ENCODE data around the gene LAD1.

DNA sequence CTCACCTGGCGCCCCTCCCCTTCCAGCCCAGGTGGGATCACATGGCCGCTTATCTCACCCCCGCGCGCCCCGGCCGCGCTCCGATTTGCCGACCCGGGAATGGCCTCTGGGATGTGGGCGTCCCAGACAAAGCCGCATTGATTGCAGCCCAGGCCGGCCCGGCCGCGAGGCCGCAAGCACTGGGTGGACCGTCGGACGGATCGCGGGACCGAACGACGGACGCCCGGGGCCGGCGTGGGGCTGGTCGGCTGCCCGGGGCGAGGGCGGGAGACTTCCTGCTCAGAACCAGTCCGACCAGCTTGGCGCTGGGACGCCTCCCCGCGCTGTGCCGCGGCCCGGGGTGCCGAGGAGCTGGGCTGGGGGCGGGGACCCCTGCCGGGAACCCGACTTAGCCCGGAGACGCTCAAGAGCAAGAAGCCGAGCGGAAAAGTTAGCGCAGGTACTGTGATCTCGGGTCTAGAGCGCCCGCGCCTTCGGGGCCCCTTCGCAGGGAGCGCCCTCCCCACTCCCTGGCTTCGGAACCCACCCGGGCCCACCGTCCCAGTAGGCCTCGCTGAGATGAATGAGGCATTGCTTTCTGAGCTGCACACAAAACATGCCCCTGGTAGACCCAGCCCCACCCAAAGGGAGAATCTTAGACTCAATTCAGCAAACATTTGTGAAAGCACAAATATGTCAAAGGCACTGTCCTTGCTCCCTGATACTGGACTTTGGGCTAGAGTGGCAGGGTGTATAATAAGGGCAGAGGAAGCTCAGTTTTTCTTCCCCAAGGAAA, 415 bp upstream of the LAD1 start:
- TF ChIP-seq, protein P1, sequence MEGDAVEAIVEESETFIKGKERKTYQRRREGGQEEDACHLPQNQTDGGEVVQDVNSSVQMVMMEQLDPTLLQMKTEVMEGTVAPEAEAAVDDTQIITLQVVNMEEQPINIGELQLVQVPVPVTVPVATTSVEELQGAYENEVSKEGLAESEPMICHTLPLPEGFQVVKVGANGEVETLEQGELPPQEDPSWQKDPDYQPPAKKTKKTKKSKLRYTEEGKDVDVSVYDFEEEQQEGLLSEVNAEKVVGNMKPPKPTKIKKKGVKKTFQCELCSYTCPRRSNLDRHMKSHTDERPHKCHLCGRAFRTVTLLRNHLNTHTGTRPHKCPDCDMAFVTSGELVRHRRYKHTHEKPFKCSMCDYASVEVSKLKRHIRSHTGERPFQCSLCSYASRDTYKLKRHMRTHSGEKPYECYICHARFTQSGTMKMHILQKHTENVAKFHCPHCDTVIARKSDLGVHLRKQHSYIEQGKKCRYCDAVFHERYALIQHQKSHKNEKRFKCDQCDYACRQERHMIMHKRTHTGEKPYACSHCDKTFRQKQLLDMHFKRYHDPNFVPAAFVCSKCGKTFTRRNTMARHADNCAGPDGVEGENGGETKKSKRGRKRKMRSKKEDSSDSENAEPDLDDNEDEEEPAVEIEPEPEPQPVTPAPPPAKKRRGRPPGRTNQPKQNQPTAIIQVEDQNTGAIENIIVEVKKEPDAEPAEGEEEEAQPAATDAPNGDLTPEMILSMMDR (IDR thresholded peaks at IDR 0.05): no peak
- no peak for TF ChIP-seq POLR2A (IDR thresholded peaks at IDR 0.05)
- TF ChIP-seq POLR2AphosphoS5 (IDR thresholded peaks at IDR 0.05; ENCODE audit: insufficient read depth in 1 of 2, low read depth in 1 of 2): peak in 1 of 2 donors; percentile 2

All from vagina (tissue), 2 donors.